ENCODE measurements around the gene PKN1.
"Not testable (repeated sequence)": the region's sequence is repeated elsewhere in the genome, so short reads cannot be mapped to it uniquely, and the experiment has no call there.

GRCh38 chr19:14504575-14504974, 71.5 kb downstream of the PKN1 start:
- not testable (repeated sequence) for TF ChIP-seq TEAD1 (CRISPR knock-in tag; IDR thresholded peaks at IDR 0.05); GTF2I (CRISPR knock-in tag; conservative IDR thresholded peaks at IDR 0.05); ELF4 (CRISPR knock-in tag; IDR thresholded peaks at IDR 0.05; ENCODE audit: low read depth); CTCF (IDR thresholded peaks at IDR 0.05)

Measured in WTC11 (cell line).